ENCODE measurements around the gene ZNF778. TPM values are rescaled to one million over a fixed set of nuclear protein-coding genes. Genes with fewer than 3 reads are reported as not detected.

Gene ZNF778
- total and polyA plus RNA-seq, 2 of the 13 experiments (the other 11 are each of a cell fraction or from before 2014, with no cell fraction given): 3.8 to 7.2 TPM

DNA sequence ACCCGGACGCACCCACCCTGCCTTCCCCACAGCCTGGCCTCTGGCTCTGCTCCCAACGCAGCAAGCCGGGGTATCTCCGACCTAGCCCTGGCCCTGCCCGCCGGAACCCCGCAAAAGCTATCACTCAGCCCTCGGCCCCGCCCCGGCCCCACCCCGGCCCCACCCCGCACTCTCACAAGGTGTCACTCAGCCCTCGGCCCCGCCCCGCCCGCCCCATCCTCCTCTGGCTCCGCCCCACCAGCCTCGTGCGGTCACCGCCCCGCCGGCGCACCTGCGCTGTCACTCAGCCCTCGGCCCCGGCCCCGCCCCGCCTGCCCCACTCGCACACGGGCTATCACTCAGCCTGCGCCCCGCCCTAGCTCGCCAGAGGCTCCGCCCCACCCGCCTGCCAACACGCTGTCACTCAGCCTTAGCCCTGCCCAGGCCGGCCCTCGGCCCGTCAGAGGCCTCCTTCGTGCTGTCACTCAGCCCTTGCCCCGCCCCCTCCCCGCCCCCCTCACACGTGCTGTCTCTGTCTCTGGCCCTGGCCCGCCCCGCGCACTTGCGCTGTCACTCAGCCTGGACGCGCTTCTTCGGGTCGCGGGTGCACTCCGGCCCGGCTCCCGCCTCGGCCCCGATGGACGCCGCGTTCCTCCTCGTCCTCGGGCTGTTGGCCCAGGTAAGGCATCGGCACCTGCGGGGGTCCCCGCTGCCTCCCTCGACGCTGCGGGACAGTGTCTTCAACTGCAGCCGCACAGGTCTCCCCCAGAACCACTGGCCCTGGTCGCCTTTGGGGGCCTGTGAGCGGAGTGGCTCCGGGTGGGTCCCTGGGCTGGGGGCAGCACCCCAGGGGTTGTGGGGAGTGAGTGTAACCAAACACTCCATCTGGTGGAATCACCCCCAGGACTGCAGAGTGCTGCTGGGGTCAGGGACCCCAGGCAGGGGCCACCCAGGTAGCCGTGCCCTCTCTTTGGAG lies 46.0 kb upstream of the ZNF778 start, which contains the start of gene CDH15 (continued):
- TF ChIP-seq, protein P1, sequence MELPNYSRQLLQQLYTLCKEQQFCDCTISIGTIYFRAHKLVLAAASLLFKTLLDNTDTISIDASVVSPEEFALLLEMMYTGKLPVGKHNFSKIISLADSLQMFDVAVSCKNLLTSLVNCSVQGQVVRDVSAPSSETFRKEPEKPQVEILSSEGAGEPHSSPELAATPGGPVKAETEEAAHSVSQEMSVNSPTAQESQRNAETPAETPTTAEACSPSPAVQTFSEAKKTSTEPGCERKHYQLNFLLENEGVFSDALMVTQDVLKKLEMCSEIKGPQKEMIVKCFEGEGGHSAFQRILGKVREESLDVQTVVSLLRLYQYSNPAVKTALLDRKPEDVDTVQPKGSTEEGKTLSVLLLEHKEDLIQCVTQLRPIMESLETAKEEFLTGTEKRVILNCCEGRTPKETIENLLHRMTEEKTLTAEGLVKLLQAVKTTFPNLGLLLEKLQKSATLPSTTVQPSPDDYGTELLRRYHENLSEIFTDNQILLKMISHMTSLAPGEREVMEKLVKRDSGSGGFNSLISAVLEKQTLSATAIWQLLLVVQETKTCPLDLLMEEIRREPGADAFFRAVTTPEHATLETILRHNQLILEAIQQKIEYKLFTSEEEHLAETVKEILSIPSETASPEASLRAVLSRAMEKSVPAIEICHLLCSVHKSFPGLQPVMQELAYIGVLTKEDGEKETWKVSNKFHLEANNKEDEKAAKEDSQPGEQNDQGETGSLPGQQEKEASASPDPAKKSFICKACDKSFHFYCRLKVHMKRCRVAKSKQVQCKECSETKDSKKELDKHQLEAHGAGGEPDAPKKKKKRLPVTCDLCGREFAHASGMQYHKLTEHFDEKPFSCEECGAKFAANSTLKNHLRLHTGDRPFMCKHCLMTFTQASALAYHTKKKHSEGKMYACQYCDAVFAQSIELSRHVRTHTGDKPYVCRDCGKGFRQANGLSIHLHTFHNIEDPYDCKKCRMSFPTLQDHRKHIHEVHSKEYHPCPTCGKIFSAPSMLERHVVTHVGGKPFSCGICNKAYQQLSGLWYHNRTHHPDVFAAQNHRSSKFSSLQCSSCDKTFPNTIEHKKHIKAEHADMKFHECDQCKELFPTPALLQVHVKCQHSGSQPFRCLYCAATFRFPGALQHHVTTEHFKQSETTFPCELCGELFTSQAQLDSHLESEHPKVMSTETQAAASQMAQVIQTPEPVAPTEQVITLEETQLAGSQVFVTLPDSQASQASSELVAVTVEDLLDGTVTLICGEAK (IDR thresholded peaks at IDR 0.05): no peak
- TF ChIP-seq, protein P1 (CRISPR knock-in tag; IDR thresholded peaks at IDR 0.05): no peak
- TF ChIP-seq, protein P2, sequence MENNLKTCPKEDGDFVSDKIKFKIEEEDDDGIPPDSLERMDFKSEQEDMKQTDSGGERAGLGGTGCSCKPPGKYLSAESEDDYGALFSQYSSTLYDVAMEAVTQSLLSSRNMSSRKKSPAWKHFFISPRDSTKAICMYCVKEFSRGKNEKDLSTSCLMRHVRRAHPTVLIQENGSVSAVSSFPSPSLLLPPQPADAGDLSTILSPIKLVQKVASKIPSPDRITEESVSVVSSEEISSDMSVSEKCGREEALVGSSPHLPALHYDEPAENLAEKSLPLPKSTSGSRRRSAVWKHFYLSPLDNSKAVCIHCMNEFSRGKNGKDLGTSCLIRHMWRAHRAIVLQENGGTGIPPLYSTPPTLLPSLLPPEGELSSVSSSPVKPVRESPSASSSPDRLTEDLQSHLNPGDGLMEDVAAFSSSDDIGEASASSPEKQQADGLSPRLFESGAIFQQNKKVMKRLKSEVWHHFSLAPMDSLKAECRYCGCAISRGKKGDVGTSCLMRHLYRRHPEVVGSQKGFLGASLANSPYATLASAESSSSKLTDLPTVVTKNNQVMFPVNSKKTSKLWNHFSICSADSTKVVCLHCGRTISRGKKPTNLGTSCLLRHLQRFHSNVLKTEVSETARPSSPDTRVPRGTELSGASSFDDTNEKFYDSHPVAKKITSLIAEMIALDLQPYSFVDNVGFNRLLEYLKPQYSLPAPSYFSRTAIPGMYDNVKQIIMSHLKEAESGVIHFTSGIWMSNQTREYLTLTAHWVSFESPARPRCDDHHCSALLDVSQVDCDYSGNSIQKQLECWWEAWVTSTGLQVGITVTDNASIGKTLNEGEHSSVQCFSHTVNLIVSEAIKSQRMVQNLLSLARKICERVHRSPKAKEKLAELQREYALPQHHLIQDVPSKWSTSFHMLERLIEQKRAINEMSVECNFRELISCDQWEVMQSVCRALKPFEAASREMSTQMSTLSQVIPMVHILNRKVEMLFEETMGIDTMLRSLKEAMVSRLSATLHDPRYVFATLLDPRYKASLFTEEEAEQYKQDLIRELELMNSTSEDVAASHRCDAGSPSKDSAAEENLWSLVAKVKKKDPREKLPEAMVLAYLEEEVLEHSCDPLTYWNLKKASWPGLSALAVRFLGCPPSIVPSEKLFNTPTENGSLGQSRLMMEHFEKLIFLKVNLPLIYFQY (CRISPR knock-in tag; IDR thresholded peaks at IDR 0.05; ENCODE audit: borderline replicate concordance): 0 out of 2 replicates have a peak, but pooled peaks have one; percentile 16
- TF ChIP-seq MAZ (IDR thresholded peaks at IDR 0.05; ENCODE audit: borderline replicate concordance, low read depth, low read length) (no peak; the same call in 1 of the 2 replicates), MAZ (CRISPR knock-in tag; IDR thresholded peaks at IDR 0.05; ENCODE audit: low read depth) (peak; percentile 30; the same call in 1 of the 2 replicates), NCOR1 (IDR thresholded peaks at IDR 0.05; ENCODE audit: borderline replicate concordance, low read length) (no peak), ZNF432 (CRISPR knock-in tag; IDR thresholded peaks at IDR 0.05; ENCODE audit: borderline replicate concordance) (no peak), ZNF558 (CRISPR knock-in tag; IDR thresholded peaks at IDR 0.05; ENCODE audit: borderline replicate concordance) (no peak)
- TF ChIP-seq, protein P3, sequence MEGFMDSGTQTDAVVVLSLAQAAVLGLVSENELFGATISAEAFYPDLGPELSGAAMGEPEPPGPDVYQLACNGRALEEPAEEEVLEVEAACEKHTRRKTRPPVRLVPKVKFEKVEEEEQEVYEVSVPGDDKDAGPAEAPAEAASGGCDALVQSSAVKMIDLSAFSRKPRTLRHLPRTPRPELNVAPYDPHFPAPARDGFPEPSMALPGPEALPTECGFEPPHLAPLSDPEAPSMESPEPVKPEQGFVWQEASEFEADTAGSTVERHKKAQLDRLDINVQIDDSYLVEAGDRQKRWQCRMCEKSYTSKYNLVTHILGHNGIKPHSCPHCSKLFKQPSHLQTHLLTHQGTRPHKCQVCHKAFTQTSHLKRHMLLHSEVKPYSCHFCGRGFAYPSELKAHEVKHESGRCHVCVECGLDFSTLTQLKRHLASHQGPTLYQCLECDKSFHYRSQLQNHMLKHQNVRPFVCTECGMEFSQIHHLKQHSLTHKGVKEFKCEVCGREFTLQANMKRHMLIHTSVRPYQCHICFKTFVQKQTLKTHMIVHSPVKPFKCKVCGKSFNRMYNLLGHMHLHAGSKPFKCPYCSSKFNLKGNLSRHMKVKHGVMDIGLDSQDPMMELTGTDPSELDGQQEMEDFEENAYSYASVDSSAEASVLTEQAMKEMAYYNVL (CRISPR knock-in tag; IDR thresholded peaks at IDR 0.05; ENCODE audit: borderline replicate concordance): 0 out of 2 replicates have a peak, but pooled peaks have one; percentile 36
- TF ChIP-seq, protein P4, sequence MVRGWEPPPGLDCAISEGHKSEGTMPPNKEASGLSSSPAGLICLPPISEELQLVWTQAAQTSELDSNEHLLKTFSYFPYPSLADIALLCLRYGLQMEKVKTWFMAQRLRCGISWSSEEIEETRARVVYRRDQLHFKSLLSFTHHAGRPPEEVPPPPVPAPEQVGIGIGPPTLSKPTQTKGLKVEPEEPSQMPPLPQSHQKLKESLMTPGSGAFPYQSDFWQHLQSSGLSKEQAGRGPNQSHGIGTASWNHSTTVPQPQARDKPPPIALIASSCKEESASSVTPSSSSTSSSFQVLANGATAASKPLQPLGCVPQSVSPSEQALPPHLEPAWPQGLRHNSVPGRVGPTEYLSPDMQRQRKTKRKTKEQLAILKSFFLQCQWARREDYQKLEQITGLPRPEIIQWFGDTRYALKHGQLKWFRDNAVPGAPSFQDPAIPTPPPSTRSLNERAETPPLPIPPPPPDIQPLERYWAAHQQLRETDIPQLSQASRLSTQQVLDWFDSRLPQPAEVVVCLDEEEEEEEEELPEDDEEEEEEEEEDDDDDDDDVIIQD (CRISPR knock-in tag; IDR thresholded peaks at IDR 0.05; ENCODE audit: low read depth): peak; percentile 49; the same call in 1 of the 2 replicates

Measured in HepG2 (cell line).